H1 (cell line): ENCODE measurements around the gene TRIM4. TPM values are rescaled to one million over a fixed set of nuclear protein-coding genes. Genes with fewer than 3 reads are reported as not detected.

Experiments used
- CTCF ChIA-PET: fragments of 300-600 bp; sonication (Branson Sonifier 250); formaldehyde crosslinking; loops from one replicate; lab custom pipeline; 2021; ENCODE audit not compliant: partially characterized antibody; lab: Charles Lee
- POLR2A ChIA-PET: fragments of 300-600 bp; sonication (Branson Sonifier 250); formaldehyde crosslinking; loops from one replicate; lab custom pipeline; 2021; ENCODE audit warnings: inconsistent platforms; ENCODE audit not compliant: partially characterized antibody; lab: Charles Lee
- DNase-seq, 2 experiments: peaks; one replicate each; pipeline versions ENCODE4 v3.0.0 to v3.0.0-alpha.2; 2010 to 2022; ENCODE audit warnings: low spot score in 2 of 2, low read depth in 1 of 2, mixed read lengths in 1 of 2
- FAIRE-seq: peaks from 2 replicates; lab custom pipeline; 2011; peaks lifted over from hg19 to GRCh38; lab: Jason Lieb, UNC
- H2AFZ ChIP-seq: 2 replicates; pipeline ENCODE4 v1.8.1; 2012; ENCODE audit warnings: low read length, inconsistent platforms
- H2AK5ac ChIP-seq: 2 replicates; pipeline ENCODE4 v1.6.1; 2013; ENCODE audit warnings: low read depth, low read length
- H2BK120ac ChIP-seq: replicated peaks from 2 replicates; pipeline ENCODE3; 2013; ENCODE audit warnings: low read depth, low read length, inconsistent platforms
- H2BK12ac ChIP-seq: 2 replicates; pipeline ENCODE4 v1.6.1; 2013; ENCODE audit warnings: low read depth, low read length
- H2BK15ac ChIP-seq: 2 replicates; pipeline ENCODE4 v1.6.1; 2013; ENCODE audit warnings: low read length
- H2BK20ac ChIP-seq: 2 replicates; pipeline ENCODE4 v1.6.1; 2013; ENCODE audit warnings: low read length
- H2BK5ac ChIP-seq: 2 replicates; pipeline ENCODE4 v1.6.1; 2013; ENCODE audit warnings: low read depth, low read length
- H3K14ac ChIP-seq: 2 replicates; pipeline ENCODE4 v1.6.1; 2013; ENCODE audit warnings: inconsistent platforms; ENCODE audit not compliant: insufficient read length
- H3K18ac ChIP-seq: 2 replicates; pipeline ENCODE4 v1.6.1; 2013; ENCODE audit warnings: low read length; ENCODE audit errors: extremely low read depth
- H3K23ac ChIP-seq: 2 replicates; pipeline ENCODE4 v1.6.1; 2013; ENCODE audit warnings: inconsistent platforms; ENCODE audit not compliant: insufficient read length
- H3K23me2 ChIP-seq: 2 replicates; pipeline ENCODE4 v1.6.1; 2013; ENCODE audit warnings: low read depth, low read length
- H3K27ac ChIP-seq: 2 replicates; pipeline ENCODE4 v1.6.1; 2011; ENCODE audit warnings: low read depth, low read length, inconsistent platforms
- H3K27me3 ChIP-seq, 4 experiments: replicated peaks in 1 of 4; 1 replicate in 1 of 4; 2 replicates in 3 of 4; pipeline versions ENCODE4 v1.6.1 to v1.8.1; 2011 to 2013; ENCODE audit warnings: low read length in 3 of 4, mild to moderate bottlenecking in 3 of 4, inconsistent platforms in 2 of 4, mixed read lengths in 2 of 4, moderate library complexity in 1 of 4; ENCODE audit not compliant: control insufficient read depth in 3 of 4, insufficient read depth in 3 of 4; ENCODE audit errors: extremely low read depth in 1 of 4
- H3K36me3 ChIP-seq, 4 experiments: 2 replicates each; pipeline versions ENCODE4 v1.6.1 to v1.8.1; 2011 to 2013; ENCODE audit warnings: mild to moderate bottlenecking in 4 of 4, low read length in 3 of 4, moderate library complexity in 2 of 4, control low read depth in 1 of 4, inconsistent platforms in 1 of 4; ENCODE audit not compliant: insufficient read depth in 4 of 4, control insufficient read depth in 2 of 4
- H3K4ac ChIP-seq: replicated peaks from 2 replicates; pipeline ENCODE3; 2013; ENCODE audit warnings: low read length, low read depth, mixed read lengths, inconsistent platforms; ENCODE audit not compliant: insufficient read length
- H3K4me1 ChIP-seq, 4 experiments: replicated peaks in 1 of 4; 1 replicate in 1 of 4; 2 replicates in 3 of 4; pipeline versions ENCODE4 v1.6.1 to v1.8.1; 2011 to 2013; ENCODE audit warnings: low read length in 3 of 4, inconsistent platforms in 2 of 4, mixed read lengths in 1 of 4; ENCODE audit not compliant: insufficient read depth in 4 of 4, control insufficient read depth in 3 of 4
- H3K4me2 ChIP-seq, 2 experiments: 2 replicates each; pipeline versions ENCODE4 v1.6.1 to v1.8.1; 2011 to 2013; ENCODE audit warnings: low read depth in 2 of 2, low read length in 2 of 2, control low read depth in 1 of 2, inconsistent platforms in 1 of 2, mild to moderate bottlenecking in 1 of 2; ENCODE audit not compliant: insufficient read depth in 1 of 2
- H3K4me3 ChIP-seq, 4 experiments: fragments of 200-600, 300-600 bp in 1 of 4; sonication (generic), shearing (Covaris generic), sonication (Bioruptor Twin) in 1 of 4; 2 replicates each; pipeline versions ENCODE4 v1.5.1 to v1.8.1; 2011 to 2016; ENCODE audit warnings: low read length in 4 of 4, low read depth in 3 of 4, control low read depth in 2 of 4, inconsistent platforms in 2 of 4, mild to moderate bottlenecking in 2 of 4, mixed read lengths in 1 of 4, moderate library complexity in 1 of 4; ENCODE audit not compliant: insufficient read depth in 2 of 4; ENCODE audit errors: extremely low read depth in 1 of 4
- H3K56ac ChIP-seq: replicated peaks from 2 replicates; pipeline ENCODE3; 2013; ENCODE audit warnings: low read depth, mild to moderate bottlenecking, mixed read lengths, low read length, inconsistent platforms; ENCODE audit not compliant: insufficient read length
- H3K79me1 ChIP-seq: 2 replicates; pipeline ENCODE4 v1.6.1; 2013; ENCODE audit warnings: low read depth, low read length, control low read depth
- H3K79me2 ChIP-seq, 2 experiments: 2 replicates each; pipeline versions ENCODE4 v1.6.1 to v1.8.1; 2012 to 2013; ENCODE audit warnings: low read length in 2 of 2, mild to moderate bottlenecking in 2 of 2, inconsistent platforms in 1 of 2; ENCODE audit not compliant: insufficient read depth in 2 of 2, control insufficient read depth in 1 of 2
- H3K9ac ChIP-seq, 4 experiments: replicated peaks in 1 of 4; 1 replicate in 1 of 4; 2 replicates in 3 of 4; pipeline versions ENCODE4 v1.6.1 to v1.8.1; 2011 to 2013; ENCODE audit warnings: low read depth in 3 of 4, low read length in 3 of 4, control low read depth in 2 of 4, mild to moderate bottlenecking in 2 of 4, moderate library complexity in 2 of 4, inconsistent platforms in 1 of 4; ENCODE audit errors: extremely low read depth in 1 of 4
- H3K9me3 ChIP-seq, 2 experiments: 2 replicates each; pipeline versions ENCODE4 v1.6.1 to v1.8.1; 2012 to 2013; ENCODE audit warnings: mild to moderate bottlenecking in 2 of 2, moderate library complexity in 2 of 2, control low read depth in 1 of 2, inconsistent platforms in 1 of 2, low read depth in 1 of 2, low read length in 1 of 2, mixed read lengths in 1 of 2; ENCODE audit not compliant: insufficient read depth in 2 of 2
- H4K20me1 ChIP-seq, 2 experiments: replicated peaks in 1 of 2; 2 replicates each; pipeline versions ENCODE3 to v1.8.1; 2011 to 2013; ENCODE audit warnings: inconsistent platforms in 2 of 2, low read length in 2 of 2, mild to moderate bottlenecking in 1 of 2; ENCODE audit not compliant: insufficient read depth in 2 of 2, control insufficient read depth in 1 of 2
- H4K5ac ChIP-seq: 2 replicates; pipeline ENCODE4 v1.6.1; 2013; ENCODE audit warnings: low read length, low read depth, mixed read lengths, inconsistent platforms; ENCODE audit not compliant: insufficient read length
- H4K8ac ChIP-seq: 2 replicates; pipeline ENCODE4 v1.8.0; 2013; ENCODE audit warnings: mild to moderate bottlenecking, moderate library complexity, low read length, inconsistent platforms; ENCODE audit not compliant: insufficient read depth; ENCODE audit errors: extremely low read depth
- H4K91ac ChIP-seq: replicated peaks from 2 replicates; pipeline ENCODE3; 2013; ENCODE audit warnings: low read length, mixed read lengths, inconsistent platforms; ENCODE audit not compliant: insufficient read length
- ATF3 ChIP-seq: IDR thresholded peaks from 2 replicates; pipeline ENCODE4 v1.6.1; 2011; ENCODE audit warnings: low read depth, mild to moderate bottlenecking, low read length; ENCODE audit not compliant: insufficient read depth
- BCL11A ChIP-seq, 2 experiments: IDR thresholded peaks; one replicate each; pipeline ENCODE4 v1.6.1; 2011; ENCODE audit warnings: low read depth in 2 of 2, low read length in 2 of 2, mild to moderate bottlenecking in 2 of 2
- CBX5 ChIP-seq: fragments of 300-800, 300-1000 bp; sonication (generic); IDR thresholded peaks from 2 replicates; pipeline ENCODE4 v1.7.1; 2016; ENCODE audit warnings: antibody characterized with exemption, low read length, low read depth
- CREB1 ChIP-seq: IDR thresholded peaks from 2 replicates; pipeline ENCODE4 v1.6.1; 2012; ENCODE audit warnings: inconsistent platforms
- FOSL1 ChIP-seq: IDR thresholded peaks from 2 replicates; pipeline ENCODE4 v1.6.1; 2011; ENCODE audit warnings: mild to moderate bottlenecking, low read depth, low read length, moderate library complexity; ENCODE audit not compliant: insufficient read depth
- GTF2F1 ChIP-seq: IDR thresholded peaks from 2 replicates; pipeline ENCODE4 v1.6.1; 2012; ENCODE audit warnings: low read depth, low read length, improper control_type of control experiment, borderline replicate concordance
- KDM5A ChIP-seq: fragments of 200-600 bp; IDR thresholded peaks from 2 replicates; pipeline ENCODE4 v1.7.1; 2012; ENCODE audit warnings: mild to moderate bottlenecking, low read length, inconsistent platforms, mixed read lengths
- MAX ChIP-seq: IDR thresholded peaks from 2 replicates; pipeline ENCODE4 v1.6.1; 2012; ENCODE audit warnings: inconsistent platforms
- RBBP5 ChIP-seq: IDR thresholded peaks from 2 replicates; pipeline ENCODE4 v1.7.1; 2012; ENCODE audit warnings: low read depth, mild to moderate bottlenecking, inconsistent platforms, low read length, moderate library complexity, borderline replicate concordance
- SUZ12 ChIP-seq: fragments of 200-600 bp; sonication (generic); IDR thresholded peaks from 2 replicates; pipeline ENCODE4 v1.6.1; 2012; ENCODE audit warnings: mild to moderate bottlenecking, inconsistent platforms, low read length, moderate library complexity, mixed read lengths
- USF2 ChIP-seq: IDR thresholded peaks from 2 replicates; pipeline ENCODE4 v1.6.1; 2011; ENCODE audit warnings: low read length, improper control_type of control experiment
- WGBS, 2 experiments: shearing (Covaris generic) in 1 of 2; methylation state at CpG; one replicate each; pipeline versions ENCODE4 v1.1.6 to v1.1.7; 2013 to 2015; ENCODE audit warnings: low lambda C conversion rate in 2 of 2, mixed read lengths in 2 of 2, inconsistent platforms in 1 of 2, low coverage in 1 of 2, missing lambda C conversion rate in 1 of 2; ENCODE audit not compliant: insufficient replicate concordance in 2 of 2, insufficient coverage in 1 of 2, insufficient read length in 1 of 2; ENCODE audit errors: extremely low coverage in 1 of 2, missing lambda C conversion rate in 1 of 2; 5-methylcytosine and 5-hydroxymethylcytosine counted together
- polyA plus RNA-seq, 7 experiments: library from polyadenylated mRNA; depleted of rRNA in 3 of 7; stranded (reverse) in 5 of 7; unstranded in 2 of 7; fragments of >200 nt in 5 of 7; fragments of 200-250 nt in 2 of 7; gene quantifications; 1 replicate in 5 of 7; 2 replicates in 1 of 7; 4 replicates in 1 of 7; pipeline versions ENCODE4 v1.2.1 to v1.2.3, GENCODE V29; 2011 to 2013; ENCODE audit warnings: missing spikeins in 2 of 7, mixed read lengths in 2 of 7
- total RNA-seq: library from RNA; stranded (reverse); fragmentation: NEBNext Ultra II Directional; extraction: Animal tissue kit (Norgen Biotek cat#: 25700); gene quantifications from 2 replicates; pipeline ENCODE4 v1.2.1, GENCODE V29; 2021

TRIM4 gene
- total and polyA plus RNA-seq, 2 of the 8 experiments (the other 6 are each of a cell fraction or from before 2014, with no cell fraction given) = 0.03 to 7.3 TPM

GRCh38 chr7:99897322-99898022, 21.9 kb downstream of the TRIM4 start:
- Histone ChIP-seq H3K9ac (no peak overlapping the region), H3K18ac (no peak overlapping the region), H4K91ac (no peak overlapping the region), H2BK20ac (no peak overlapping the region), H3K56ac (no peak overlapping the region), H4K8ac (no peak overlapping the region), H3K36me3 (no peaks in the 10 kb centered on the region; a peak in 1 of 8 replicates), H3K4me2 (no peak overlapping the region), H3K4me1 (no peaks in the 10 kb centered on the region), H3K79me2 (no peaks in the 10 kb centered on the region), H3K4ac (no peak overlapping the region), H3K4me3 (no peak overlapping the region), H4K5ac (no peak overlapping the region), H3K27me3 (no peaks in the 10 kb centered on the region), H2AK5ac (no peak overlapping the region), H2AFZ (no peak overlapping the region), H3K23ac (no peak overlapping the region), H4K20me1 (no peaks in the 10 kb centered on the region), H3K27ac (no peak overlapping the region), H3K79me1 (no peaks in the 10 kb centered on the region), H3K9me3 (no peaks in the 10 kb centered on the region), H2BK120ac (no peak overlapping the region), H3K14ac (no peak overlapping the region), H2BK15ac (no peak overlapping the region), H2BK5ac (no peak overlapping the region), H3K23me2 (no peaks in the 10 kb centered on the region), H2BK12ac (no peak overlapping the region)
- no peak for DNase-seq
- 90% methylated on average over 6 of the region's 6 CpGs; no CpG with 5 or more reads in 1 of the 2 experiments for WGBS, 2 experiments
- FAIRE-seq = no peak
- ChIA-PET CTCF (interaction anchor here (1.1 to 1.6 kb wide), 2 partner anchors 16 to 93 kb away, joined by 3 read pairs; no protein-coding TSS in a partner anchor), POLR2A (interaction anchor here (1.4 kb wide), 1 partner anchor 11 kb away, joined by 4 read pairs; no protein-coding TSS in a partner anchor)
- TF ChIP-seq RBBP5 = no peak
- TF ChIP-seq GTF2F1 = no peak
- TF ChIP-seq BCL11A (IDR thresholded peaks at IDR 0.05; ENCODE audit: low read depth in 2 of 2, low read length in 2 of 2) = no peak
- no peak for TF ChIP-seq ATF3
- TF ChIP-seq SUZ12 = no peak
- no peak for TF ChIP-seq CREB1
- TF ChIP-seq USF2 = no peak
- TF ChIP-seq CBX5 = no peak
- TF ChIP-seq MAX = no peak
- TF ChIP-seq KDM5A = no peak
- TF ChIP-seq FOSL1 = no peak
